C4-2B (cell line): Measurements from ENCODE around the gene EFNB2.

Experiments used
- H3K27ac ChIP-seq: fragments of 450-650 bp; 2 replicates; pipeline ENCODE4 v1.5.1; 2017
- ZFX ChIP-seq: fragments of 450-650 bp; IDR thresholded peaks from 2 replicates; pipeline ENCODE4 v1.6.1; 2017
- TF ChIP-seq, protein P1 (sequence below): fragments of 450-650 bp; conservative IDR thresholded peaks from 2 replicates; pipeline ENCODE4 v1.5.1; 2017; ENCODE audit warnings: mild to moderate bottlenecking

EFNB2 gene

DNA sequence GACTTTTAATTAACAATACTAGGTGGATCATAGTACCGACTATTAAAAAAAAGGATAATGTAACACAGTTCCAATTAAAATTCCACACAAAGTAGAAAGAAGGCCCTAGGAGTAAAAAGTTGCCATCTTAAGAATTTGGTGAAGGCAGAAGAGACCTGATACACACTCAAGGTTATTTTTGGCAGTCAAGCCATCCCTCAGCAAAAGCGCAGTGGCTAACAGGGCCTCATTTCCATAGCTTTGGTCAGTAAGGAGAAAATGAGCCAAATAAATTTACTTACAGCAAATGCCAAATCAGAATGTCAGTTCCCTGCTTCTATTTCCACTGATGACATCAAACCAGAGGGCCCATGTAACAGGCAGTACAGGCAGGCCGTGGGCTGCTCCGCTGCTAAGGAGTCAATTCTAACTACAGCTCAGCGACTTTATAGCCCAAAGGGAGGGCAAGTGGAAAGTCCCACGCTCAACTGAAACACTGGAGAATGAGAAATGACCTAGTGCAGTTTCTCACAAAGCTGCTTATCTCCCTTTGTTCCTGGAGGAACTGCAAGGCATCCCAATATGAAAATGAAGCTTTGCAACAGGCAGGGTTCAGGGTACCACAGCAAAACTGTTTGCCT is 26.2 kb upstream of the EFNB2 start:
- TF ChIP-seq, protein P1, sequence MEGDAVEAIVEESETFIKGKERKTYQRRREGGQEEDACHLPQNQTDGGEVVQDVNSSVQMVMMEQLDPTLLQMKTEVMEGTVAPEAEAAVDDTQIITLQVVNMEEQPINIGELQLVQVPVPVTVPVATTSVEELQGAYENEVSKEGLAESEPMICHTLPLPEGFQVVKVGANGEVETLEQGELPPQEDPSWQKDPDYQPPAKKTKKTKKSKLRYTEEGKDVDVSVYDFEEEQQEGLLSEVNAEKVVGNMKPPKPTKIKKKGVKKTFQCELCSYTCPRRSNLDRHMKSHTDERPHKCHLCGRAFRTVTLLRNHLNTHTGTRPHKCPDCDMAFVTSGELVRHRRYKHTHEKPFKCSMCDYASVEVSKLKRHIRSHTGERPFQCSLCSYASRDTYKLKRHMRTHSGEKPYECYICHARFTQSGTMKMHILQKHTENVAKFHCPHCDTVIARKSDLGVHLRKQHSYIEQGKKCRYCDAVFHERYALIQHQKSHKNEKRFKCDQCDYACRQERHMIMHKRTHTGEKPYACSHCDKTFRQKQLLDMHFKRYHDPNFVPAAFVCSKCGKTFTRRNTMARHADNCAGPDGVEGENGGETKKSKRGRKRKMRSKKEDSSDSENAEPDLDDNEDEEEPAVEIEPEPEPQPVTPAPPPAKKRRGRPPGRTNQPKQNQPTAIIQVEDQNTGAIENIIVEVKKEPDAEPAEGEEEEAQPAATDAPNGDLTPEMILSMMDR: no peak
- TF ChIP-seq ZFX: no peak
- no peak overlapping the region for H3K27ac ChIP-seq

DNA sequence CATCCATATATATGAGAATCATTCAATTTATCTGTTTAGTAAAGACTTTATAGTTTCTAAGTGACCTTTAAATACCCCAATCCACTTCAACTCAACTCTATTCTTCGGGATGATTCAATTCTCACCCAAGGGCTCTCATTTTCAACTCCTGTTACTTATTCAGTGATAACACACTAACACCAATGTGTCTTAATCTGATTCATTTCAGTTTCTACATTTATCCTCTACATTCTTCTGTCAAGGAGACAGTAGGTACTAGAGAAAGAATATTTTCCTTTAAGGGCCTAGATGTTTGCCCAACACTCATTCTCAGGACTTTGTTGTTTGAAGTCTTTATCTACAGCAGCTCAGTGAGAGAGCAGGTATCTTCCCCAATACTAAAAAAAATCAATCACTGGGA is 25.4 kb upstream of the EFNB2 start:
- no peak overlapping the region for H3K27ac ChIP-seq
- no peak for TF ChIP-seq ZFX
- TF ChIP-seq, protein P1: no peak

DNA sequence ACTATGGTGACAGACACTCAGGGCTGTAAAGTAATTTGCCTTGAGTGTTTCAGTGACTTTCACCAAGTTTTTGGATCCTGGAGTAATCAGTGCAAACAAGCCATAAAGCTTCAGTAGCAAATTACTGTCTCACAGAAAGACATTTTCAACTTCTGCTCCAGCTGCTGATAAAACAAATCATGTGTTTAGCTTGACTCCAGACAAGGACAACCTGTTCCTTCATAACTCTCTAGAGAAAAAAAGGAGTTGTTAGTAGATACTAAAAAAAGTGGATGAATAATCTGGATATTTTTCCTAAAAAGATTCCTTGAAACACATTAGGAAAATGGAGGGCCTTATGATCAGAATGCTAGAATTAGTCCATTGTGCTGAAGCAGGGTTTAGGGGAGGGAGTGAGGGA is 23.1 kb upstream of the EFNB2 start:
- H3K27ac ChIP-seq: no peak overlapping the region
- TF ChIP-seq, protein P1: no peak
- no peak for TF ChIP-seq ZFX

DNA sequence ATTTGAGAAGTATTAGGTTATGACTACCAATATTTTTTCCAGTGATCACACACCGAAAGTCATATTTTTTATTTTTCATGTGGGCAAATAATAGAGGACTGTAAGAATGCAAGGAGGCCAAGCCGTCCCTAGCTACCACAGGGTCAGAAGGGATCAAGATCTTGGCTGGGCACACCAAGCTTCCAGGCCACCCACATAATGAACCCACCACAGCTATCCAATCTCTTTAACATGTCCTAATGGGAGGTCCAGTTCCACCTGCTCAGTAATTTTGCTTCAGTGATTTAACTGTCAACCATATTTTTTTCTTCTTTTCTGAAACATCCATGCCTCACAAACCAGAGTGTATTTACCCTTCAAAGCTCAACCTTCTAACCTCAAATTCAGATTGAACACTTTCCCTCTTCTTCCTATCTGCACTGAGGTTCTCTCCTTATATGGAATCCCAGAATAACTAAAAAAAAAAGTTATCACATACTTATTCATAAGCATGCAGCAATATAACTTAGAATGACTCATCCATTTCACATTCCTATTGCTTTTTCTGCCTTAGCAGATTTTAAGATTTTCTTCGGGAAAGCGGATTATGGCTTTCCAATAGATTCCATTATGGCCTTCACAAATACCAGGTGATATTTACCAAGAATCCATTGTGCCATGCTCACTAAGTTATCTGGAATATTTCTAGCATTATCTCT is 20.3 kb upstream of the EFNB2 start:
- no peak overlapping the region for H3K27ac ChIP-seq
- TF ChIP-seq ZFX: no peak
- TF ChIP-seq, protein P1: no peak

DNA sequence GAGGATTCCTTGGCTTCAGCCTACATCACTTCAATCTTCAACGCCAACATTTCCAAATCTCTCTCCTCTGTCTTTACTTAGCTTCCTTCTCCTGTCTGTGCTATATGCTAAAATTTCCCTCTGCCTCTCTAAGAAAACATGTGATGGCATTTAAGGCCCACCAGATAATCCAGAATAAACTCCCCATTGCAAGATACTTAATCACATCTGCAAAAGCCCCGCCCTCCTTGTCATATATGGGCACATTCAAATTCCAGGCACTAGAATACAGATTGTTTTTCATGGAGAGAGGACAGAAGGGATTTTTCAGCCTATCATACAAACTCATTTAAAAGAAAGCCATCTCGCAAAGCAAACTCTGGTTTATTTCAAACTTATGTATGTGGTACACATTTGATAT is 16.3 kb upstream of the EFNB2 start:
- H3K27ac ChIP-seq: no peak overlapping the region
- TF ChIP-seq ZFX: no peak
- TF ChIP-seq, protein P1: no peak

DNA sequence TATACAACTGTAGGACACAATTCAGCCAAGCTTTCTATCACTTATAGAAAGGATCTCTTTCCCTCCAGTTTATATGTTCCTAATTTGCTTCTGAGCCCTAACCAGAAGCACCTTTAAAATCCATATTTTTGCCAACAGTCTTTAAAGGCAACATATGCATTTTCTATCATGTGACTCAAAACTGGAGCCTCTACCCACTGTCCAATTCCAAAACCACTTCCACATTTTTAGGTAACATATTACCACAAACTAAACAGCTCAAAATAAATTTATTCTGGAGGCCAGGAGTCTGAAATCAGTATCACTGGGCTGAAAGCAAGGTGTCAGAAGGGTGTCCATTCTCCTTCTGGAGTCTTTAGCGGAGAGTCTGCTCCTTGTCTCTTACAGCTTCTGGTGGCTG is 15.9 kb upstream of the EFNB2 start:
- TF ChIP-seq ZFX: no peak
- TF ChIP-seq, protein P1: no peak

DNA sequence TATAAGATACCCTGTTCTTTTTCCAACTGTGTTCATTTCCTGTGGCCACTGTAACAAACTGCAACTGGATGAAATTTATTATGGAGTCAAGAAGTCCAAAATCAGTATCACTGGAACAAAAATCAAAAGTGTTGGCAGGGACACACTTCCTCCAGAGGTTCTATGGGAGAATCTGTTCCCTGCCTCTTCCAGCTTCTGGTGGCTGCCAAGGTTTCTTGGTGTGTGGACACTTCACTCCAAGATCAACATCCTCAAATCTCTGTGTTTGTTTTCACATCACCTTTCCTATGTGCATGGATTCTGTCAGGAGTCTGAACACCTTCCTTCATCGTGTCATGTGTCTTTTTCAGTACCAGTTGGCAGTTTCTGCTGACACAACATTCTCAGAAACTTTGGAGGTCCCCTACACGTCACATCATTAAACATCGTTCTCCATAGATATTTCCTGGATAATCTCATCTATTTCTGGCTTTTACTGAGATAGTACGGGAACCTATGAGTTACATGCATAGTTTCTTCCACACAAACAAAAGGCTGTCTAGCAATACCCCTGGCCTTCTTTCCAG is 15.2 kb upstream of the EFNB2 start:
- TF ChIP-seq, protein P1: no peak
- TF ChIP-seq ZFX: no peak
- H3K27ac ChIP-seq: no peak overlapping the region

More for the DNA sequence above, 15.9 kb upstream of the EFNB2 start:
- no peak overlapping the region for H3K27ac ChIP-seq
